HG03175 (cell line): ENCODE measurements around the gene CASQ1.

Experiments used
- ATAC-seq: cut with Tn5 transposase; IDR thresholded peaks from one replicate; pipeline ENCODE4 v1.9.1; 2021; ENCODE audit warnings: mild to moderate bottlenecking, moderate library complexity; ENCODE audit not compliant: unreplicated experiment

Gene CASQ1

GRCh38 chr1:160189649-160190625 lies at the start of gene CASQ1:
Gene CASQ1, plus strand, starts transcription at chr1:160190575. Its CDS starts 177 bp downstream, at chr1:160190752.
- ATAC-seq, result no peak

- ATAC-seq, result no peak
Measured at GRCh38 chr1:160143695-160144094, 46.7 kb upstream of the CASQ1 start.

- ATAC-seq, result no peak
Measured at GRCh38 chr1:160144921-160145320, 45.5 kb upstream of the CASQ1 start.

GRCh38 chr1:160146107-160146506 lies 44.3 kb upstream of the CASQ1 start:
- no peak for ATAC-seq

GRCh38 chr1:160148121-160148520 lies 42.3 kb upstream of the CASQ1 start:
- no peak for ATAC-seq

- ATAC-seq, result no peak
Measured at GRCh38 chr1:160149233-160149632, 41.1 kb upstream of the CASQ1 start.

- ATAC-seq, result no peak
Measured at GRCh38 chr1:160149716-160150115, 40.7 kb upstream of the CASQ1 start.

GRCh38 chr1:160151303-160151702 lies 39.1 kb upstream of the CASQ1 start, which contains the start of gene ATP1A4:
Gene ATP1A4, plus strand, starts transcription at chr1:160151603. Its CDS starts 438 bp downstream, at chr1:160152041.
- ATAC-seq, result no peak

- no peak for ATAC-seq
Measured at GRCh38 chr1:160154790-160155189, 35.6 kb upstream of the CASQ1 start.

GRCh38 chr1:160156361-160156760 lies 34.0 kb upstream of the CASQ1 start:
- ATAC-seq, result no peak

GRCh38 chr1:160157174-160157573 lies 33.2 kb upstream of the CASQ1 start:
- ATAC-seq, result no peak

- ATAC-seq, result no peak
Measured at GRCh38 chr1:160158031-160158430, 32.3 kb upstream of the CASQ1 start.

- ATAC-seq, result no peak
Measured at GRCh38 chr1:160158534-160158933, 31.8 kb upstream of the CASQ1 start.

GRCh38 chr1:160159846-160160245 lies 30.5 kb upstream of the CASQ1 start:
- ATAC-seq, result no peak

GRCh38 chr1:160161965-160162705 lies 28.2 kb upstream of the CASQ1 start:
- no peak for ATAC-seq

GRCh38 chr1:160162931-160163330 lies 27.4 kb upstream of the CASQ1 start:
- ATAC-seq, result no peak

- ATAC-seq, result no peak
Measured at GRCh38 chr1:160163615-160164014, 26.8 kb upstream of the CASQ1 start.

GRCh38 chr1:160164121-160164520 lies 26.3 kb upstream of the CASQ1 start:
- ATAC-seq, result no peak

GRCh38 chr1:160166166-160166868 lies 24.1 kb upstream of the CASQ1 start:
- no peak for ATAC-seq

- no peak for ATAC-seq
Measured at GRCh38 chr1:160167056-160167455, 23.3 kb upstream of the CASQ1 start.

GRCh38 chr1:160167580-160167979 lies 22.8 kb upstream of the CASQ1 start:
- no peak for ATAC-seq
